Heart left ventricle (tissue), 16 donors: ENCODE measurements around the gene NCOA3. TPM values are rescaled to one million over a fixed set of nuclear protein-coding genes. Genes with fewer than 3 reads are reported as not detected.

Experiments used
- ATAC-seq, 4 donors: fragments of 200-7000 bp; cut with Tn5 transposase; one replicate each; pipeline ENCODE4 v1.9.1; 2020 to 2022; ENCODE audit warnings: moderate library complexity in 4 of 4, mild to moderate bottlenecking in 3 of 4, moderate number of reproducible peaks in 1 of 4
- DNase-seq, 5 donors: peaks; one replicate each; pipeline ENCODE4 v3.0.0-alpha.2; 2020
- H3K27ac ChIP-seq, 12 donors: fragments of 200-600 bp; sonication (generic) in 4 of 12; one replicate each; pipeline versions ENCODE4 v1.5.0 to v1.8.0; 2016 to 2022; ENCODE audit warnings: mild to moderate bottlenecking in 2 of 12
- H3K27me3 ChIP-seq, 9 donors: fragments of 200-600 bp; sonication (generic) in 2 of 9; one replicate each; pipeline versions ENCODE4 v1.5.1 to v1.8.0; 2016 to 2022; ENCODE audit warnings: mild to moderate bottlenecking in 3 of 9
- H3K36me3 ChIP-seq, 9 donors: fragments of 200-600 bp; sonication (generic) in 2 of 9; one replicate each; pipeline versions ENCODE4 v1.5.0 to v1.8.0; 2018 to 2022; ENCODE audit warnings: mild to moderate bottlenecking in 2 of 9
- H3K4me1 ChIP-seq, 12 donors: fragments of 200-600 bp; sonication (generic) in 4 of 12; one replicate each; pipeline versions ENCODE4 v1.5.0 to v1.8.0; 2016 to 2022; ENCODE audit warnings: mild to moderate bottlenecking in 3 of 12
- H3K4me3 ChIP-seq, 12 donors: fragments of 200-600 bp; sonication (generic) in 4 of 12; one replicate each; pipeline versions ENCODE4 v1.5.0 to v1.8.0; 2017 to 2022; ENCODE audit warnings: mild to moderate bottlenecking in 9 of 12, moderate library complexity in 4 of 12
- H3K9me3 ChIP-seq, 12 donors: fragments of 200-600 bp; sonication (generic) in 4 of 12; one replicate each; pipeline versions ENCODE4 v1.5.0 to v1.8.0; 2016 to 2022; ENCODE audit warnings: mild to moderate bottlenecking in 1 of 12
- POLR2A ChIP-seq, 2 donors: fragments of 450-650 bp; IDR thresholded peaks; one replicate each; pipeline ENCODE4 v1.6.1; 2017; ENCODE audit warnings: antibody characterized with exemption in 2 of 2, mild to moderate bottlenecking in 2 of 2, moderate library complexity in 2 of 2
- WGBS, 4 donors: extraction: QIAGEN DNeasy Blood & Tissue Kit in 2 of 4; methylation state at CpG; one replicate each; pipeline versions ENCODE4 v1.1.5 to v1.1.7; 2013 to 2018; 5-methylcytosine and 5-hydroxymethylcytosine counted together
- intact Hi-C, 10 donors: fragments of 100-400 bp; cut with DNase I; formaldehyde crosslinking; loops; one replicate each; pipeline versions ENCODE4 v1.11.1 to v1.14.2; 2022
- polyA plus RNA-seq, 2 donors: library from polyadenylated mRNA; stranded (reverse); fragments of 200-250 nt; gene quantifications; one replicate each; pipeline ENCODE4 v1.2.3, GENCODE V29; 2013
- total RNA-seq, 9 donors: library from RNA; depleted of rRNA in 2 of 9; stranded (reverse); fragments of >200 nt in 2 of 9; fragmentation: NEBNext Ultra II Directional in 3 of 9; extraction: Animal tissue kit (Norgen Biotek cat#: 25700) in 3 of 9; gene quantifications; one replicate each; pipeline versions ENCODE4 v1.1.0 to v1.2.4, GENCODE V29; 2016 to 2023
- TF ChIP-seq, protein P1 (sequence below), 12 donors: fragments of 200-600 bp; sonication (generic) in 4 of 12; IDR thresholded peaks; one replicate each; pipeline versions ENCODE4 v1.5.0 to v1.8.0; 2018 to 2022; ENCODE audit warnings: antibody characterized with exemption in 12 of 12, mild to moderate bottlenecking in 5 of 12
- donor health status: ischemic (EF 13 %, LVEDD 7.1; RV severe dilation, severe dysfunction).
- donor health status: healthy with polysubstance abuse.
- donor health status: DM: no; HTN: yes; CAD: no.
- donor health status: DM: no; HTN: no; CAD: no.
- donor health status: ischemic (EF 25% LVEDD 6.9; RV normal size, moderate dysfunction).
- donor health status: ischemic (EF 25% LVEDD 5.7; RV mildly dilated, moderate dysfunction).
- donor health status: healthy.
- donor health status: DM: yes; HTN: yes; CAD: no.
- donor health status: ischemic (EF 35%, LVEDD 5.7; RV mildly dilated, moderate dysfunction).
- donor health status: nonischemic (EF 11% LVEDD 7.7; RV severe dilation, severe dysfunction).
- donor health status: DM: yes; HTN: yes; CAD: no.
- donor health status: PGD.
- donor health status: ischemic (EF 29% LVEDD 5.4; RV normal size, mild dysfunction).
- donor health status: nonischemic (EF 23%, LVEDD 6.1; RV moderate dilation, normal function).

The NCOA3 gene
- total and polyA plus RNA-seq, 11 donors: 6.7 to 39.3 (median 25.3) TPM

DNA sequence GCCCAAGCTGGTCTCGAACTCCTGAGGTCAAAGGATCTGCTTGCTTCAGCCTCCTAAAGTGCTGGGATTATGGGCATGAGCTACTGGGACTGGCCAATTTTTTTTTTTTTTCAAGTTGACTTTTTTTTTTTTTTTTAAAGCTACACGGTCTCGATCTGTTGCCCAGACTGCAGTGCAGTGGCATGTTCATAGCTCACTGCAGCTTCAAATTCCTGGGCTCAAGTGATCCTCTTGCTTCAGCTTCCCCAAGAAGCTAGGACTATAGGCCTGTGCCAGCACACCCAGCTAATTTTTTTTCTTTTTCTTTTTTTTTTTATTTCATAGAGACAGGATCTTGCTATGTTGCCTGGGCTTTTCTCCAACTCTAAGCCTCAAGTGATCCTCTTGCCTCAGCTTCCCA, 59.5 kb downstream of the NCOA3 start:
- Histone ChIP-seq H3K4me1 (peaks cover 19 to 91% (median 56%) of the 10 kb centered on the region in 12 donors), H3K27me3 (no peaks in the 10 kb centered on the region), H3K36me3 (no peaks in the 10 kb centered on the region), H3K27ac (no peak overlapping the region), H3K9me3 (no peaks in the 10 kb centered on the region), H3K4me3 (no peak overlapping the region)
- 29 to 44% (median 37%) methylated on average over 3 of the region's 3 CpGs for WGBS, 4 donors
- ATAC-seq (peak in 2 of 4 donors; percentile 6 to 39), DNase-seq (no peak)
- intact Hi-C loops: loop anchor here in 1 of 10 donors (10.0 kb wide), 1 partner anchor 56 kb away; the partner anchor contains the start of gene NCOA3
- TF ChIP-seq POLR2A (IDR thresholded peaks at IDR 0.05): no peak
- TF ChIP-seq, protein P1, sequence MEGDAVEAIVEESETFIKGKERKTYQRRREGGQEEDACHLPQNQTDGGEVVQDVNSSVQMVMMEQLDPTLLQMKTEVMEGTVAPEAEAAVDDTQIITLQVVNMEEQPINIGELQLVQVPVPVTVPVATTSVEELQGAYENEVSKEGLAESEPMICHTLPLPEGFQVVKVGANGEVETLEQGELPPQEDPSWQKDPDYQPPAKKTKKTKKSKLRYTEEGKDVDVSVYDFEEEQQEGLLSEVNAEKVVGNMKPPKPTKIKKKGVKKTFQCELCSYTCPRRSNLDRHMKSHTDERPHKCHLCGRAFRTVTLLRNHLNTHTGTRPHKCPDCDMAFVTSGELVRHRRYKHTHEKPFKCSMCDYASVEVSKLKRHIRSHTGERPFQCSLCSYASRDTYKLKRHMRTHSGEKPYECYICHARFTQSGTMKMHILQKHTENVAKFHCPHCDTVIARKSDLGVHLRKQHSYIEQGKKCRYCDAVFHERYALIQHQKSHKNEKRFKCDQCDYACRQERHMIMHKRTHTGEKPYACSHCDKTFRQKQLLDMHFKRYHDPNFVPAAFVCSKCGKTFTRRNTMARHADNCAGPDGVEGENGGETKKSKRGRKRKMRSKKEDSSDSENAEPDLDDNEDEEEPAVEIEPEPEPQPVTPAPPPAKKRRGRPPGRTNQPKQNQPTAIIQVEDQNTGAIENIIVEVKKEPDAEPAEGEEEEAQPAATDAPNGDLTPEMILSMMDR (IDR thresholded peaks at IDR 0.05): no peak

DNA sequence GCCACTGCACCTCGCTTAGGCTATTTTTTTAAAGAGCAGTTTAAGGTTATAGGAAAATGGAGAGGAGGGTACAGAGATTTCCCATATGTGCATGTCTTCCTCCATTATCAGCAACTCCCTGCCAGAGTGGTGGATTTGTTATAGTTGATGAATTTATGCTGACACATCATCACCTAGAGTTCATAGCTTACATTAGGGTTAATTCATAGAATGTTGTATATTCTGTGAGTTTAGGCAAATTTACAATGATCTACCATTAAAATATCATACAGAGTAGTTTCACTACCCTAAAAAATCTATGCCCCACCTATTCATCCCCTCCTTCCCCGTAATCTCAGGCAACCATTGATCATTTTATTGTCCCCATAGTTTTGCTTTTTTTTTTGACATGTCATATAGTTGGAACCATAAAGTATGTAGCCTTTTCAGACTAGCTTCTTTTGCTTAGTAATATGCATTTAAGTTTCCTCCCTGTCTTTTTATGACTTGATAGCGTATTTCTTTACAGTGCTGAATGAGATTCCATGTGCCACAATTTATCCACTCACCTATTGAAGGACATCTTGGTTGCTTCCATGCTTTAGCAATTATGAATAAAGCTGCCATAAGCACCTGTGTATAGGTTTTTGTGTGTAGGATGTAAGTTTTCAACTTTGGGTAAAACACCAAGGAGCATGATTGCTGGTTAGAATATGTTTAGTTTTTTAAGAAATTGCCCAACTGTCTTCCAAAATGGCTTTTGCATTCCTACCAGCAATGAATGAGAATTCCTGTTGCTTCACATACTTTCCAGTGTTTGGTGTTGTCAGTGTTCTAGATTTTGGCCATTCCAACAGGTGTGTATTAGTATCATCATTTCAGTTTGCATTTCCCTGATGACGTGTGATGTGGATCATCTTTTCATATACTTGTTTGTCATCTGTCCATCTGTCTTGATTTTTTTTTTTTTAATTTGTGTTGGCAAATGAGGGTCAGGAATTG, 60.2 kb downstream of the NCOA3 start:
- no peaks in the 10 kb centered on the region for H3K36me3 ChIP-seq
- H3K4me3 ChIP-seq: no peak overlapping the region
- H3K27me3 ChIP-seq: no peaks in the 10 kb centered on the region
- no peaks in the 10 kb centered on the region for H3K9me3 ChIP-seq
- 81 to 94% (median 91%) methylated on average over 4 of the region's 4 CpGs for WGBS, 4 donors
- DNase-seq (no peak), ATAC-seq (no peak)
- peaks cover 19 to 92% (median 57%) of the 10 kb centered on the region in 12 donors for H3K4me1 ChIP-seq
- intact Hi-C loops: loop anchor here in 1 of 10 donors (10.0 kb wide), 1 partner anchor 57 kb away; the partner anchor contains the start of gene NCOA3
- TF ChIP-seq, protein P1 (IDR thresholded peaks at IDR 0.05): no peak
- no peak for TF ChIP-seq POLR2A (IDR thresholded peaks at IDR 0.05)
- no peak overlapping the region for H3K27ac ChIP-seq

DNA sequence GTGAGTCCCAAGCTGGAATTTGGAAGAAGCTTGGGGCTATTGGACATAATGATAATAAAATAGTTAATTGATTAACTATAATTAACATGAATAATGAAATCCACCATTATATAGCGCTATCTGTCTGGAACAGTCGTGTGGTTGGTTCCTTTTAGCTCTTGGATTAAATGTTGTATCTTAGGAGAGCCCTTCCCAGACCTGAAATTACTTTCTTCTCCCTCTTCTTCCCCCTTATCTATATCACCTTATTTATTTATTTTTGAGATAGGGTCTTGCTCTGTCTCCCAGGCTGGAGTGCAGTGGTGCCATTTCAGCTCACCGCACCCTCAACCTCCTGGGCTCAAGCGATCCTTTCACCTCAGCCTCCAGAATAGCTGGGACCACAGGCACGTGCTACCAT, 64.6 kb downstream of the NCOA3 start:
- no peak for ATAC-seq
- peaks cover 16 to 73% (median 42%) of the 10 kb centered on the region in 12 donors for H3K4me1 ChIP-seq
- peaks cover 0 to 10% (median 2%) of the 10 kb centered on the region in 12 donors for H3K9me3 ChIP-seq
- TF ChIP-seq, protein P1 (IDR thresholded peaks at IDR 0.05): no peak
- no peak for TF ChIP-seq POLR2A (IDR thresholded peaks at IDR 0.05)
- no peaks in the 10 kb centered on the region for H3K27me3 ChIP-seq
- intact Hi-C loops: loop anchor here in 1 of 10 donors (10.0 kb wide), 1 partner anchor 61 kb away; the partner anchor contains the start of gene NCOA3
- peaks cover 0 to 7% (median 0%) of the 10 kb centered on the region in 9 donors for H3K36me3 ChIP-seq
- H3K27ac ChIP-seq: no peak overlapping the region
- WGBS, 4 donors: 96 to 98% (median 97%) methylated on average over 5 of the region's 5 CpGs
- DNase-seq: no peak
- H3K4me3 ChIP-seq: no peak overlapping the region

DNA sequence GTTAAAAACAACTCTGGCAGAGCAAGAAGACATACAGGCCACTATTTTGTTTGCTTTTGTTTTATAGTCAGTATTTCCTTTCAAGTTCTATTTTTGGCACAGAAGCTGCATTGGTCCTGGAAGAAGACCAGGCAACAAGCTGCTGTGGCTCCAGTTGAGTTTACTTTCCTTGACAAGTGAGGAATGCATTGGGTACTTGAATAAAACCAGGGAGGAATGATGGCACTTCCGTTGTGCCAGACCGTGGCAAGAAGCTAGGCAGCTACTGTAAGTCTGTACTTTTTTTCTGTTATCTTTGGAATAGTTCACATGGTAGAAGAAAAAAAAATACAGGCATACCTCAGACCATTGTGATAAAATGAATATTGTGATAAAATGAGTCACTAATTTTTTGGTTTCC, 66.3 kb downstream of the NCOA3 start:
- Histone ChIP-seq H3K9me3 (peaks cover 0 to 20% (median 7%) of the 10 kb centered on the region in 12 donors), H3K36me3 (peaks cover 0 to 8% (median 0%) of the 10 kb centered on the region in 9 donors), H3K27ac (peak overlapping the region in 11 of 12 donors; percentile 30 to 86 (median 63)), H3K27me3 (no peaks in the 10 kb centered on the region), H3K4me3 (no peak overlapping the region), H3K4me1 (peaks cover 13 to 65% (median 37%) of the 10 kb centered on the region in 12 donors)
- intact Hi-C loops: loop anchor here in 1 of 10 donors (10.0 kb wide), 1 partner anchor 63 kb away; the partner anchor contains the start of gene NCOA3
- DNase-seq (peak in 4 of 5 donors; percentile 31 to 42 (median 36)), ATAC-seq (peak; percentile 52 to 78 (median 74))
- 1 to 15% (median 6%) methylated on average over 2 of the region's 2 CpGs for WGBS, 4 donors
- TF ChIP-seq POLR2A (IDR thresholded peaks at IDR 0.05): no peak
- TF ChIP-seq, protein P1 (IDR thresholded peaks at IDR 0.05): no peak
